Fibroblast of skin of left biceps (primary cell): ENCODE data around the gene WNT1.
A peak's percentile ranks its signal among the peaks of the same experiment; 100 is the strongest.

Experiments used
- DNase-seq, 2 experiments: peaks; one replicate each; pipeline ENCODE4 v3.0.0-alpha.2; 2013; ENCODE audit warnings: low read depth in 2 of 2

The WNT1 gene

DNA sequence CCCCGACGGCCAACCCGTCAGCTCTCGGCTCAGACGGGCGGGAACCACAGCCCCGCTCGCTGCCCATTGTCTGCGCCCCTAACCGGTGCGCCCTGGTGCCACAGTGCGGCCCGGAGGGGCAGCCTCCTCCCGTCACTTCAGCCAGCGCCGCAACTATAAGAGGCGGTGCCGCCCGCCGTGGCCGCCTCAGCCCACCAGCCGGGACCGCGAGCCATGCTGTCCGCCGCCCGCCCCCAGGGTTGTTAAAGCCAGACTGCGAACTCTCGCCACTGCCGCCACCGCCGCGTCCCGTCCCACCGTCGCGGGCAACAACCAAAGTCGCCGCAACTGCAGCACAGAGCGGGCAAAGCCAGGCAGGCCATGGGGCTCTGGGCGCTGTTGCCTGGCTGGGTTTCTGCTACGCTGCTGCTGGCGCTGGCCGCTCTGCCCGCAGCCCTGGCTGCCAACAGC, at the start of gene WNT1:
WNT1 (plus strand) TSS at position 32 of the 450 bp plus-strand sequence; CDS start at position 361, 329 bp downstream.
- no peak for DNase-seq

- DNase-seq, result no peak
Measured at GRCh38 chr12:48929551-48929950, 48.6 kb upstream of the WNT1 start.

DNA sequence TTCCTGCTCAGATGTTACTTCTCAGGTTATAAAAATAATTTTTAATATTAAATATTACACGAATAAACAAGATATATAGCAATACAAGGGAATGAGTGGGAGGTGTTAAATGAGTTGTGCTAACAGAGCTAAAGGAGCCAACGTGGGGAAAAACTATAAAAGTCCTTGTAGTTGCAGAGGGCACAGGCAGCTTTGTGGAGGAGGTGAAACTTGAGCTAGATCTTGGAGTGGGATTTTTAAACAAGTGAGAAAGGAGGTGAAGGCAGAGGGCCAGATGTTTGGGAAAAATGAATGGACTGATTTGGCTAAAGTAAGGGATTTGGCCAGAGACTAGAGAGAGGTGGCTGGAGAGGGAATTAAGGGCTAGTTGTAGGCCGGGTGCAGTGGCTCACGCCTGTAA, 47.6 kb upstream of the WNT1 start:
- DNase-seq, result no peak

DNA sequence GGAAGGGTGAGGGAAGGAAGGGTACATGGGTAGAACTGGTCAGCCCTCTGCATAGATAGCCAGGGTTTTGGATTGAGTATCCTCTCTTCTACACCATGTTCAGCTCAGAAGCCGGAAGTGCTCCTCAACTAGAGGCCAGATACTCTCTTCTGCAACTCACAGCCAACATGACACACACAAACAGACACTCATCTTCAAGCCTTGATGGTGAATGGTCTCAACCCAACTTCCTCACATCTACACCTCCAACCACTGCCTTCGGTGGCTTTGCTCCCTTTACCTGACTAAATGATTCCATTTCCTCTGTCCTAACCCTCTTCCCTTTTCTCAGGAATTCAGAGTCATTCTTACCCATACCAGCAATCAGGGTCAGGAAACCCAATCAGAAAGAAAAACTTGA, 45.2 kb upstream of the WNT1 start:
- no peak for DNase-seq

- no peak for DNase-seq
Measured at GRCh38 chr12:48933664-48934311, 44.3 kb upstream of the WNT1 start.

DNA sequence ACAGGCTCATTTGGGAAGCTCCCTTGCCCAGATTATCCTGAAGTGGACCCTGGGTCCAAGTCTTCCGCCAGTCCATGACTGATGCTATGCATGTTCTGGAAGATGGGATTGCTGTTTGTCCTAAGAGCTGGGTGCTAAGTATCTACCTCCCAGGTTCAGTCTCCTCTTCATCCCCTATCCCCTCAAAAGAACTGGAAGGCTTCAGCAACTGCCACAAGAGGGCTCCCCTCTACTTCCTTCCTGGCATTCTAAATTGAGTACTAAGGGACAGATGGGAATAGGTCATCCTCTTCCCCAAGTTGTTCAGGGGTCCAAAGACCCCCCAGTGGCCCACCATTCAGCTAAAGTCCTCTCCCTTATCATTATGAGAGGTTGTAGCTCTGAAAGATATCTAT, 43.8 kb upstream of the WNT1 start:
- no peak for DNase-seq

- peak in 1 of 2 experiments; percentile 27 for DNase-seq
Measured at GRCh38 chr12:48936379-48936979, 41.6 kb upstream of the WNT1 start.

DNA sequence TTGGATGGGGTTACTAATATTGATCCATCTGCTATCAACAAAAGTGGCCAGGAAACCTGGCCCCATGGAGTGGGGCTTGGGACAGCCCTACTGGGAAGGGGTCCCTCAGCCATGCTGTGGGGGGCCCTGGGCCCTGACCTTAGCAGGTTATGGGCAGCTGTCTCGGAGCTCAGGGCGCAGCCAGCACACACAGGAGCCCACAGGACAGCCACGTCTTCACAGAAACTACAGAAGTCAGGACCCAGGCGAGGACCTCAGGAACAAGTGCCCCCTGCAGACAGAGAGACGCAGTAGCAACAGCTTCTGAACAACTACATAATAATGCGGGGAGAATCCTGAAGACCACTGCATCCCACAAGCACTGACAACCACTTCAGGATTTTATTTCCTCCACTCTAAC, 41.0 kb upstream of the WNT1 start:
- no peak for DNase-seq

DNA sequence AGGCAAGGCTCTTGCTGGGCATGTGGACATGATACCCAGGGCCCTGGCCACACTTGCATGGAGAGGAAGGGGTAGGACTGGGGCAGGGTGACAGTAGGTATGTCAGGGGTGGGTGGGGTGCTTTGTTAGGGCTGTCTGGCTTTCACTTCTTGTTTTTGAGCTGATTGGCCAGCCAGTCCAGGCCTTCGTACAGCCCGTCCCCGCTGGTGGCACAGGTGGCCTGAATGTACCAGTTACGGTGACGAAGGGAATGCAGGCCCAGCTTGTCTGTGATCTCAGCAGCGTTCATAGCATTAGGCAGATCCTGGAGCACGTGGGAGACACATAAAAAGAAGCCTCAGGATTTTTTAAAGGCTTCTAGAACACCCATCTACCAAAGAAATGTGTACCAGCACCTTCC, 39.3 kb upstream of the WNT1 start:
- DNase-seq, result no peak

DNA sequence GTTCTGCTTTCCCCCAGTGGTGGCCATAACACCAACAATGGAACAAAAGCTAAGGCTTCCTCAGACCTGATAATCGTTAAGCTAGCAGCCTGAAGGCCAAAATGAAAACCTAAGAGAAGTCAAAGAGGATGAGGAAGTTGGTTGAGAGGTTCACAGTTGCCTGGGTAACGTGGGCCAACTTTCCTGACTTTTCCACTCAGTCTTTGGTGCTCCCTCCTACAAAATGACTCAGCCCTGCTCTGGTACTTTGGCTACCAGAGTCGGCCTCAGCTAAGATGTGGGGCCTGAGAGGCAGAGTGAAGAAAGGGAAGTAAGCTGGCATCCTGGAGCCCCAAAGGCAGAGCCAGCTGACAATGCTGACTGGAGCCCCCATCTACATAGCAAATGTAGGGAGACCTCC, 37.9 kb upstream of the WNT1 start:
- DNase-seq, result no peak

DNA sequence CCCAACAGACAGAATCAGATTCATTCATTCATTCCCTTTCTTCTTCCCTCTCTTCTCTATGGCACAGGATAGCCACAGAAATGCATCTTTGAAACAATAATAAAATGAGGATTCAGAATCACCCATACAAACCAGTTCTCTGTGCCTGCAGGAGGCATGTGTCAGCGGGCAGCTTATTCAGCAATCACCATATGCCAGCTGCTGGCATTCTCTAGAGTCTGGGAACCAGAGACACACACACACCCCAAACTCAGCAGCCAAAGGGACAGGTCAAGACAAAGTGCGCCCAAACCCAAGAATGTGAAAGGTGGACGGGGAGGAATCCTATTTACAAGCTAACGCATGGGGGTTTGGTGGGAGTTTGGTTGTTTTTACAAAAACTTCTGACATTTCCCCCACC, 34.9 kb upstream of the WNT1 start:
- DNase-seq, result no peak

DNA sequence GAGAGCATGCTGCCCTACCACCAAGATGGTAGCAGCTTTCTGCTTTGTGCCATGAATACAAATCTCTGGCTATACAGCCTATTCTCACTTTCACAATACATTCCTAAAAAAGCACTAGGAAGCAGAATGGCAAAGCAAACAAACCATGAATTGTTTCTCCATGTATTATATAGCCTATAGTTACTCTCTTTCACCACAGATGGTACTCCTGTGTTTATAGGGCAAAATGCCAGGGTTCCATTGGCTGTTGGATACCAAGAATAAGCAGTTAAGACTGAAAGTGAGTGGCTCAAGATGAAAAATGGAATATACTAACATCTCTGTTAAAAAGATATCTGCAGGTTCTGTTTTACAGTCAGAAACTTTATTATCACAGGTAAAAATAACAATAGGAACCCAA, 31.9 kb upstream of the WNT1 start:
- no peak for DNase-seq

- DNase-seq, result no peak
Measured at GRCh38 chr12:48946943-48947342, 31.2 kb upstream of the WNT1 start.

GRCh38 chr12:48947727-48948126, 30.4 kb upstream of the WNT1 start:
- DNase-seq, result no peak

DNA sequence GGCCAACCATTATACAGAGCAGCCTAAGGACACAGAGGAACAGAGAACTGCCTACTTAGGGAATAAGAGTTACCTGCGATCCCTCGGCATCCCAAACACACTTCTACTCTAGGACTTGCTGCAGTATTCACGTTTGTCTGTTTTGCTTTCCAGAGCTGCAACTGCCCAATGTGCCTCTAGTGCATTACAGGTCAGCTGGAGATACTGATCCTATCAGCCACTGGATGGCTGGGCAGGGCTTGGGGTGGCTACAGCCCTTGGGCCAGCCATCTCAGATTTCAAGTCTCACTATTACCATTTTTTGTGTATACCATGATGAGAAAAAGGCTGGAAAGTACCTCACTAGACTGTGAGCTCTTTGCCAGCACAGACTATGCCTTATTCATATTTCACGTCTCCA, 25.4 kb upstream of the WNT1 start:
- no peak for DNase-seq

DNA sequence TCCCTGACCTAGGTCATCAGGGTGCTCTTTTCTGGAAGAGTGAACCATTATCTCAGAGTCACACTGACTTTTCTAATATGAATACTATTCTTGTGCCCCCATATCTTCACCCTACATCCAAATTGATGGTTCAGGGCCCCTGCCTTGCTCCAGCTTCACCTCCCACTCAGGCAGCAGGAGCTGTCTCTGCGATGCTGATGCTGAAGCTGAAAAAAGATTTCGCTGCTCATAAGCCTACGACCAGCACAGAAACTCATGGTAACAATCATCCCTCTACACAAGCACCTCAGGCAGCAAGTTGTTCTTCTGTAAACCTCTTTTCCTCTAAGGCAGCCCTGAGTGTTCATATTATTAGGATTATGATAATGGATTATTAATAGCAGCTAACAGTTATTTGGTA, 24.1 kb upstream of the WNT1 start:
- no peak for DNase-seq

- DNase-seq, result no peak
Measured at GRCh38 chr12:48954841-48955501, 23.2 kb upstream of the WNT1 start.

GRCh38 chr12:48956279-48957140, 21.6 kb upstream of the WNT1 start:
- DNase-seq, result peak; percentile 83 to 85

DNA sequence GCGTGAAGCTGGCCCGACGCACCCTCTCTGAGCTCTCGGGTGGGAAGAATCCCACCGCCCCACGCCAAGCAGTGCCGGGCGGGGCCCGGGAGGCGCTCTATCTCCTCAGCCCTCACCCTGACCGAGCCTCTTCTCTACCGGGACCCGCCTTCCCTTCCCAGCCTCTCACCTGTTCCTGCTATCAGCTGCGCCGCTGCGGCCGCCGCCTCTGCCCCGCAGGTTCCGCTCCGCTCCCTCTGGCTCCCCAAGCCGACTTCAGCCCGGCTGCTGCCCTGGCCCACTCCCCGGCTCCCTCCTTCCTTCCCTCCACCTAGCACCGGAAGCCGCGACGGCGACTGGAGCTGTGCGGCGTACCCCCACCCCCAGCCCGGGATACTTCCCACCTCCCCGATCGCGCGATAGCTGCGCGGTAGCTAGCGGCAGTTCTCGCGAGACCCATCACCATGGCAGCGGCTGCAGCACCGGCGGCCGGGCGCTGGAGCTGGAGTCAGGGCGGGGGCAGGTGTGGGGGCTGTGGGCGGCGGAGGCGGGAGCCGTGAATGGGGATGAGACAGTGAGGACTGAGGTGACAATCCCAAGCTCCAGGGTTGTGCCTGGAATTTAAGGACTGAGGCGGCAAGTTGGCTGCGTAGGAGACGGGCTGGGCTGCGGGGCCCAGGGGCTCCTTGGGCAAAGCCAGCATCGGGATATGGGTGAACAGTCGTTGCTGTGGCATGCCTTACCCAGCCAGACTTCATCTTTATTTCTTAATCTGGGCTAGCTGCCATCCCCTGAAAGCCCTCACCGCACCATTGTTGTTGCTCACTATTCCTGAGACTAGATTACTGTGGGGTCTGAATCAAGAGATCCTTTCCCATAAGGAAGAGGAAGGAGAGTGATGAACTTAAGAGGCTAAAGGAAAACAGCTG, 20.7 kb upstream of the WNT1 start, which contains the start of gene ARF3:
ARF3 (minus strand) TSS at position 347 of the 908 bp plus-strand sequence. CDS start 16,392 bp downstream, outside the sequence.
- DNase-seq, result peak; percentile 73 to 77

GRCh38 chr12:48958049-48958388, 20.1 kb upstream of the WNT1 start:
- DNase-seq, result no peak

- no peak for DNase-seq
Measured at GRCh38 chr12:48960834-48961233, 17.3 kb upstream of the WNT1 start.
